Subcutaneous adipose tissue (tissue), 4 donors: ENCODE results near the gene BCAT1. TPM values are rescaled to one million over a fixed set of nuclear protein-coding genes. Genes with fewer than 3 reads are reported as not detected.

ENCODE experiments used
- CTCF ChIP-seq: fragments of 450-650 bp; IDR thresholded peaks from one replicate; pipeline ENCODE4 v1.5.1; 2016; ENCODE audit warnings: low read depth, mild to moderate bottlenecking, control low read depth, antibody characterized with exemption, moderate library complexity
- total RNA-seq, 4 donors: library from RNA; depleted of rRNA; stranded (reverse); fragments of >200 nt; gene quantifications; one replicate each; pipeline ENCODE4 v1.1.0, GENCODE V29; 2016

Gene BCAT1
- total RNA-seq, 4 donors from 2014 or later, result 13.8 to 127 (median 37.3) TPM

- TF ChIP-seq CTCF, result no peak
Measured at GRCh38 chr12:24850496-24850895, 98.4 kb downstream of the BCAT1 start.

GRCh38 chr12:24848941-24849477, 99.9 kb downstream of the BCAT1 start:
- no peak for TF ChIP-seq CTCF

GRCh38 chr12:24846689-24847088, 102.2 kb downstream of the BCAT1 start:
- no peak for TF ChIP-seq CTCF

- TF ChIP-seq CTCF, result no peak
Measured at GRCh38 chr12:24845615-24846014, 103.3 kb downstream of the BCAT1 start.

- TF ChIP-seq CTCF, result no peak
Measured at GRCh38 chr12:24840046-24840800, 108.7 kb downstream of the BCAT1 start.

- no peak for TF ChIP-seq CTCF
Measured at GRCh38 chr12:24839268-24839791, 109.6 kb downstream of the BCAT1 start.

GRCh38 chr12:24838531-24838950, 110.4 kb downstream of the BCAT1 start:
- no peak for TF ChIP-seq CTCF
